GM18907 (cell line): ENCODE measurements around the gene TLX3.
"Not testable (repeated sequence)": the region's sequence is repeated elsewhere in the genome, so short reads cannot be mapped to it uniquely, and the experiment has no call there.

Experiments used
- ATAC-seq: cut with Tn5 transposase; IDR thresholded peaks from one replicate; pipeline ENCODE4 v1.9.1; 2021; ENCODE audit warnings: mild to moderate bottlenecking, moderate library complexity; ENCODE audit not compliant: unreplicated experiment

Gene TLX3

DNA sequence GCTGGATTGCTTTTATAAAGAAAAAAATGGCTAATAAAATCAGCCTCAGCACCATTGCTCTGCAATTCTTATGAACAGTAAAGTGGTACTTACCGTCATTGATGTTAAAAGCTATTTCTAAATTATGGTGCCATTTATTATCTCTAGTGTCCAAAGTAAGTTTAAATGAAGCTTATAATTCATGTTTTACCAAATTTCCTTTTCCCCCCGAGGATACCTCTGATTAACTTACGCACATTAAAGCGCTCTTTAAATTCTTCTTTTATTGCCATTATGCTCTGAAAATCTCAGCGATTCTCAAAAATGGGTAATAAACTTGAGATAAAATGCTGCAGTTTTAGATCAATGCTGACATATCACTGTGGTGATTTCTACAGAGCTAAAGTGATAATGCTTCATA is 13.5 kb downstream of the TLX3 start:
- no peak for ATAC-seq

- no peak for ATAC-seq
Observed at GRCh38 chr5:171323007-171323406, 14.0 kb downstream of the TLX3 start.

GRCh38 chr5:171323806-171324632 is 15.0 kb downstream of the TLX3 start:
- no peak for ATAC-seq

DNA sequence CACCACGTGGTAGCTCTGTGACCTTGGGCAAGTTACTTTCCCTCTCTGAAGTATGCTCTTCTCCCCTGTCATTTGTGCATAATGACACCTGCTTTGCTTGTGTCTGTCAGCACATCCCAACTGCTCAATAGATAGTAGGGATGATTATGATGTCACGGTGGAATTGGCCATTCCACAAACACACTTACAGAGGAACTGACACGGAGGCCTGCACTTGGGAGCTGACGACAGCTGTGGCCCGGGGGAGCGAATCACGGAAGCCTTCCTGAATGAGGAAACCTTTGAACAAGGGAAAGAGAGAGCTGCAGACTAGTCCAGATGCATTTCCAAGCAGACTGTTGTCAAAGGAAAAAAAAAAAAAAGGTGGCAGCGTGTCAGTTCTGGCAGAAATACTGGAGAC is 21.0 kb downstream of the TLX3 start:
- ATAC-seq = no peak

GRCh38 chr5:171335616-171336015 is 26.6 kb downstream of the TLX3 start:
- ATAC-seq = no peak

DNA sequence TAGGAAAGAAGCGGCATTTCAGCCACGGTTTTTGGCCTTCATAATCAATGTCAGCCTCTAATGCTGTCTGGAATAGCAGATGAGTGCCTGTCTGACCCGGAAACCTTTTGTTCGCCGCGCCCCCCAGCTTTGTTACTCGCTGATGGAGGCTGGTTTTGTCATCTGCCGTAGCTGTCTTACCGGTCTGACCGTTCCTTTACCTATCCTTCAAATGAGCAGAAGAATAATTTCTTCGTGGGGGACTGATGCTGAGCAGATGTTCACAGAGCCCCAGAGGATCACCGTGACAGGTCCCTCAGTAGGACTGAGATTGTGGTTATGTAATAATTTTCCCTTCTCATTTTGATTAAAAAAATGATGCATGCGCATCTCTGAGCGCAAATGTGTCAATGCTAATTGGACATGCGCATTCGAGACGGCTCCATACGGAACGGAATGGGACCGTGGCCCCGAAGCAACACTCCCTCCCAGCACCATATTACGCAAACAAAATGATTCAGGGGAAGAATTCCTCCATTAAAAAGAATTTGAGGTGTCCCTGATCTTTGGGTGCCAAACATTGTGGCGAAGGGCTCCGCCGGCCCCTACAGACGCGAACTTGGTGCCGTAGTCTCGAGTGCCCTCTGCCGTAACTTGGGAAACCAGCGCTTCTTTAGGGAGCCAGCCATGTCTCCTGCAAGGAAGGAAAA is 27.6 kb downstream of the TLX3 start:
- ATAC-seq = no peak

DNA sequence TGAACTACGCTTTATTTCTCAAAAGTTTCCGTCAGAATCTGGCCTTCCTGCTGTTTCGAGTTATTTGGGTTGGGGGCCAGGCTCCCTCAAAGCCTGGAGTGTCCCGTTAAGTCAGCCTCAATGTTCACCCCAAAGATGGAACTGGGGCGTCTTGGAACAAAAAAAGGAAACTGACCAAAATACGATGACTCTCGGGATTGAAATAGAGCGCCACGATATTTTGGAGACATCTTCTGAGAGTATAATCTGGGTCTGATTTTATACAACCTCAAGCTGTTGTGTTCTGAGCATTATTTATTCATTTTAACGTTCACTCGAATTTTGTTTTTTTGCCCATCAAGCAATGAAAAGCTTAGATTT is 28.1 kb downstream of the TLX3 start:
- no peak for ATAC-seq

DNA sequence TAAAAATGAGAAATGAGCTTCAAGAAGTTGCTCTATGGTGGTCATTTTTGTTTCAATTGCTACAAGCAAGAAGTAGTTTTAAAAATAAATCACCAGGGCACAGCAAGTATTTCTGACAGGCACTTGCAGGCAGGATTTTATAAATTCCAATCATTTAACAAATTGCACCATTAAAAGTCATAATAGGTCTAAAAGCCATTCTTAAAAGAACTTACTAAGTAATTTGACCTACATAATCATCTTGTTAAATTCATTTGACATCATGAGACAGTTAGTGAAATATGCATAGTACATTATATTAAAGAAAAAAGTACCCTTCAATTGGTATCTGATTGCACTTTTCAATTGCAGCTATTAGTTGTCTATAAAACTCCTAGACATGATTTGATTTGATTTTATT is 31.0 kb downstream of the TLX3 start:
- no peak for ATAC-seq

DNA sequence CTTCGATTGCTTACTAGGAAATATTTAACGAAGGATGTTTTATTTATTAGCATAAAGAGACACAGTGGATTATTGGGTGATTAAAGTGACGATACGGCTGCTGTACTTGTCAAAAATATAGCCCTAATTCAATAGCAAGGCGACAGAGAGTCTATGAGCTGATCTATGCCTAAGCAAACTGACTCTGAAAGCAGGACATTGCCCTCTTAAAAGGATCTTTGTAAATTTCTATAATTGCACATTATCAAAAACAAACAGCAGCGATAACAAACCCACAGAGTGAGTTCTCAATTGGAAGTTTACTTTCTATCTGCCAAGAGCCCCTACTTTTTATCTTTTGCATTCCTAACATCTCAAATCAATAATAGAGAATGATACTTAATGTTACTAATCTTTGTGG is 31.4 kb downstream of the TLX3 start:
- no peak for ATAC-seq

DNA sequence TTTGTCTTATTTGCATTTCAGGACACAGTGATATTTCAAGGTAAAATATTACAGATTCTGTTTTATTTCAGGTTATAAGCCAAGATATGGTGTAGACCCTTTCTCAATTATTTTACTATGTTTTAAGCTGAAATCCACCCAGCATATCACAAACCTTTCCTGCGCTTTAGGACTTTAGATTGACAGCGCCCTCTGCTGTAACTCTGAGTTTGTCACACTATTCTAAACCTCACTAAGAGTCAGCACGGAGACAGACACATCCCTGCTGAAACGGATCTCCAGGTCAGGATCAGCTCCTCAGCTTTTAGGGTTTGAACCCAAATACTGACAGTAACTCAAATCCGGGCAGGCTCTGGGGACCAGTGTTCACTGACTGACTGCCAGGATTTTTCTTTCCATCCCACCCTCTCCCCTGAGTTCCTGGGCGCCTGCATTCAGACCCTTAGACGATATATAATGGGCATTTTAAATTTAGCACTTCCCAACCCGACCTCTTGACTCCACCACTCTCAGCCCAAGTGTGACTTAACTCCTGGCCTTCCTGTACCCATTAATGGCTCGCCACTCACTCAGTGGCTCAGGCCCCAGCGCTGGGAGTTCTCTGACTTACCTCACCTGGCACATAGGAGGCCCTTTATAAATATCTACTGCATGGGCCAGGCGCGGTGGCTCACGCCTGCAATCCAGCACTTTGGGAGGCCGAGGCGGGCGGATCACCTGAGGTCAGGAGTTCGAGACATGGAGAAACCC is 33.5 kb downstream of the TLX3 start:
- ATAC-seq = peak; percentile 51

GRCh38 chr5:171344936-171345608 is 36.0 kb downstream of the TLX3 start:
- ATAC-seq = no peak

- no peak for ATAC-seq
Observed at GRCh38 chr5:171351536-171352073, 42.6 kb downstream of the TLX3 start.

DNA sequence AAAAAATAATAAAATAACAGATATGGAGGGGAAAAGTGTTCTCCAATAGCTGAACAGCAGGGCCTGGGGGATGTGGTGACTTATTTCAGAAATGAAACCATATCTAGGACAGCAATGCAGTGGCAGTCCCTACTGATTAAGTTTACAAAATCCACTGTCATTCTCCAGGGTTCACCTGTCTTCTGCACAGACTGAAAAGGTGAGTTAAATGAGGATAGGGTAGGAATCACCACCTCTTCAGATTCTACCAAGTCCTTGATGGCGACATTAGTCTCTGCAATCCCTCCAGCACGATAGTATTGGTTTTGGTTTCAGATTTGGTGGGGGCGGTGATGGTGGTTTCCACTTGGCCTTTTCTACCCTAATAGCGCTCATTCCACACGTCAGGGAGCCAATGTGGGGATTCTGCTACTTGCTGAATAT is 46.3 kb downstream of the TLX3 start:
- peak; percentile 92 for ATAC-seq

DNA sequence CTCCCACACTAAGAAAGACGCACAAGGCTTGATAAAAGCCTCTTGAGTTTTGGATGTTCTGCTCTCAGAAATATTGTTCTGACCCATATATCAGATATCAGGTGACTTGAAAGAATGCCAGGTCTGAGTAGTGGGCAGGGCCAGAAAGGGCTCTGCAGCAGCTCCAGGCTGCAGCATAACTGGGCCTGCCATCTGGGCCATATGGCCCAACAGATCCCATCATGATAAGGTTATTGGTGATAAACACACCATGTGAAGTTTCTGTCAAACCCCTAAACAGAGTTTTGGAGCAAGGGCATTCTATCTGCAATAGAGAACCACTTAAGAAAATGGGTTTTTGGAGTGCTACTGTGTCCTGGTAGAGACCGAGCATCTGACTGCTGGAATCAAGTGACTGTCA is 48.8 kb downstream of the TLX3 start:
- ATAC-seq = no peak

DNA sequence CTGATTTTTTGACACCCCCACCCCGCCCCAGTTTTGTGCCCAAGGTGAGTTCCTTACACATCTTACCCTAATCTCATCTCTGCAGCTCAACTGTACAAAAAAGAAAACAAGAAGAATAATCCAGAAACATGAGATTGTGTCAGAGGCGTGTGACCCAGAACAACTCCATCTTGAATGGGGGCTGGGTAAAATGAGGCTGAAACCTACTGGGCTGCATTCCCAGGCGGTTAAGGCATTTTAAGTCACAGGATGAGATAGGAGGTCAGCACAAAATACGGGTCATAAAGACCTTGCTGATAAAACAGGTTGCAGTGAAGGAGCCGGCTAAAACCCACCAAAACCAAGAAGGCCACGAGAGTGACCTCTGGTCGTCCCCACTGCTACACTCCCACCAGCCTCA is 52.1 kb downstream of the TLX3 start:
- not testable (repeated sequence) for ATAC-seq
